GM21737 (cell line): ENCODE data around the gene ITGB2.
"Not testable (repeated sequence)": the region's sequence is repeated elsewhere in the genome, so short reads cannot be mapped to it uniquely, and the experiment has no call there.

Experiments used
- ATAC-seq: cut with Tn5 transposase; IDR thresholded peaks from one replicate; pipeline ENCODE4 v1.9.1; 2021; ENCODE audit warnings: mild to moderate bottlenecking, moderate library complexity; ENCODE audit not compliant: unreplicated experiment

Gene ITGB2

GRCh38 chr21:44927587-44928461, 7.1 kb upstream of the ITGB2 start:
- ATAC-seq, result peak; percentile 32

- peak; percentile 16 for ATAC-seq
Observed at GRCh38 chr21:44927259-44927586, 6.5 kb upstream of the ITGB2 start.

GRCh38 chr21:44926331-44927101, 5.8 kb upstream of the ITGB2 start:
- no peak for ATAC-seq

- no peak for ATAC-seq
Observed at GRCh38 chr21:44925378-44925755, 4.7 kb upstream of the ITGB2 start.

- no peak for ATAC-seq
Observed at GRCh38 chr21:44924606-44925377, 4.1 kb upstream of the ITGB2 start.

GRCh38 chr21:44923480-44924084, 2.9 kb upstream of the ITGB2 start:
- ATAC-seq, result no peak

- ATAC-seq, result no peak
Observed at GRCh38 chr21:44921928-44922327, 1.2 kb upstream of the ITGB2 start.

- ATAC-seq, result peak; percentile 18
Observed at GRCh38 chr21:44919913-44920693, 596 bp downstream of the ITGB2 start.

GRCh38 chr21:44919111-44919912, 1.4 kb downstream of the ITGB2 start:
- ATAC-seq, result no peak

- no peak for ATAC-seq
Observed at GRCh38 chr21:44918581-44919033, 2.1 kb downstream of the ITGB2 start.

- ATAC-seq, result no peak
Observed at GRCh38 chr21:44918107-44918470, 2.6 kb downstream of the ITGB2 start.

- no peak for ATAC-seq
Observed at GRCh38 chr21:44917446-44918106, 3.1 kb downstream of the ITGB2 start.

GRCh38 chr21:44916965-44917364, 3.7 kb downstream of the ITGB2 start:
- no peak for ATAC-seq

GRCh38 chr21:44914176-44914874, 6.4 kb downstream of the ITGB2 start:
- ATAC-seq, result no peak

- ATAC-seq, result no peak
Observed at GRCh38 chr21:44913425-44914175, 7.1 kb downstream of the ITGB2 start.

GRCh38 chr21:44912506-44913412, 7.9 kb downstream of the ITGB2 start:
- ATAC-seq, result not testable (repeated sequence)

- no peak for ATAC-seq
Observed at GRCh38 chr21:44912158-44912473, 8.6 kb downstream of the ITGB2 start.
